Lower lobe of right lung (tissue), 2 donors: Measurements from ENCODE around the gene RNF26. TPM values are rescaled to one million over a fixed set of nuclear protein-coding genes. Genes with fewer than 3 reads are reported as not detected.

ENCODE experiments used
- ATAC-seq, 2 donors: fragments of 200-7000 bp; cut with Tn5 transposase; one replicate each; pipeline ENCODE4 v1.9.1; 2020 to 2022; ENCODE audit warnings: mild to moderate bottlenecking in 2 of 2, moderate library complexity in 2 of 2
- DNase-seq: peaks from one replicate; pipeline ENCODE4 v3.0.0-alpha.2; 2020
- H3K27ac ChIP-seq: fragments of 200-600 bp; one replicate; pipeline ENCODE4 v1.8.0; 2022
- H3K27me3 ChIP-seq: fragments of 200-600 bp; one replicate; pipeline ENCODE4 v1.8.0; 2022; ENCODE audit warnings: low read depth
- H3K36me3 ChIP-seq: fragments of 200-600 bp; one replicate; pipeline ENCODE4 v1.8.0; 2022; ENCODE audit warnings: mild to moderate bottlenecking
- H3K4me1 ChIP-seq: fragments of 200-600 bp; one replicate; pipeline ENCODE4 v1.8.0; 2022
- H3K4me3 ChIP-seq: fragments of 200-600 bp; one replicate; pipeline ENCODE4 v1.8.0; 2022; ENCODE audit warnings: mild to moderate bottlenecking
- H3K9me3 ChIP-seq: fragments of 200-600 bp; one replicate; pipeline ENCODE4 v1.8.0; 2022
- intact Hi-C: fragments of 100-400 bp; cut with DNase I; formaldehyde crosslinking; loops from one replicate; pipeline ENCODE4 v1.11.0; 2022
- total RNA-seq: library from RNA; stranded (reverse); fragmentation: NEBNext Ultra II Directional; extraction: Animal tissue kit (Norgen Biotek cat#: 25700); gene quantifications from one replicate; pipeline ENCODE4 v1.2.1, GENCODE V29; 2021
- TF ChIP-seq, protein P1 (sequence below): fragments of 200-600 bp; IDR thresholded peaks from one replicate; pipeline ENCODE4 v1.8.0; 2022; ENCODE audit warnings: antibody characterized with exemption, mild to moderate bottlenecking
- donor health status: DM: no; HTN: yes; CAD: no; lungs with severe emphysema.

RNF26 gene
- total RNA-seq, 1 donor from 2014 or later = 19.3 TPM

DNA sequence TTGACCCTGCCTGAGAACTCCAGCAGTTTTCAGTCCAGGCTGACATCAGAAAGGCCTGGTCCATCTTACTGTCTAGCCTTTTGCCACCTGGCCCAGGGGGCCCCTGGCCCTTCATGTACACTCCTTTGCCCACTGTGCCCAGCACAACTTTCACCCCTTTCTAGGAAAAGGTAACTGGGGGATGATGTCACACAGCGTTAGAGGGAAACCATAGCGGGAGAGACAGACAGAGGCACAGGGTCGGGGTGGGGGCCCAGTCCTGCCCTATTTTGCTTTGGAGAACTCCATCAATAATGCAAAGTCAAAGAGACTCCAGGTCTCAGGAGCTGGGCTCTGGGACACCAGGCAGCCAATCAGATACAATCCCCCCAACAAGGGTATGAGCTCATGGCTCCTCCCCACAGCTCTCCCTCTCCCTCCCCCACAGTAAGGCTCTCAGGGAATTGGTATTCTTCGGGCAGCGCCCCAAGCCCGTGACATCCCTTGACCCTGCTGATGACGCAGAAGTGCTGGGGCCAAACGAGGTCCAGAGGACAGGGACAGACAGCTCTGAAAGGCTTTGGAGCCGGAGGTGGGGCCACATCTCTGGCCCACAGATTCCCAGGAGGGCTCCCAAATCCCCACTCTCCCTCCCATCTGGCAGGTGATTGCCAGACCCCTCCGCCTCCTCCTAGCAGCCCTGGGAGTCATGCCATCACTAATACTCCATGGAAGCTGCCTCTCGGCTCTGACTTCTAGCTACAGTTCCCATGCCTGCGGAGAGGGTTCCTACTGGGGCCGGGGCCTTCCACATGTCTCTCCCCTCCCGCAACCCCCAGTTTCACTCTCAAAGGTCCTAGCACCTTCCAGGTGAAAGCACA lies 41.2 kb downstream of the RNF26 start:
- Histone ChIP-seq H3K27ac (peak overlapping the region; percentile 31), H3K4me3 (no peak overlapping the region), H3K36me3 (no peaks in the 10 kb centered on the region), H3K4me1 (peaks cover 37% of the 10 kb centered on the region), H3K27me3 (no peaks in the 10 kb centered on the region), H3K9me3 (no peaks in the 10 kb centered on the region)
- intact Hi-C loops = no loop called here
- DNase-seq = no peak
- peak; percentile 43 to 47 for ATAC-seq
- TF ChIP-seq, protein P1, sequence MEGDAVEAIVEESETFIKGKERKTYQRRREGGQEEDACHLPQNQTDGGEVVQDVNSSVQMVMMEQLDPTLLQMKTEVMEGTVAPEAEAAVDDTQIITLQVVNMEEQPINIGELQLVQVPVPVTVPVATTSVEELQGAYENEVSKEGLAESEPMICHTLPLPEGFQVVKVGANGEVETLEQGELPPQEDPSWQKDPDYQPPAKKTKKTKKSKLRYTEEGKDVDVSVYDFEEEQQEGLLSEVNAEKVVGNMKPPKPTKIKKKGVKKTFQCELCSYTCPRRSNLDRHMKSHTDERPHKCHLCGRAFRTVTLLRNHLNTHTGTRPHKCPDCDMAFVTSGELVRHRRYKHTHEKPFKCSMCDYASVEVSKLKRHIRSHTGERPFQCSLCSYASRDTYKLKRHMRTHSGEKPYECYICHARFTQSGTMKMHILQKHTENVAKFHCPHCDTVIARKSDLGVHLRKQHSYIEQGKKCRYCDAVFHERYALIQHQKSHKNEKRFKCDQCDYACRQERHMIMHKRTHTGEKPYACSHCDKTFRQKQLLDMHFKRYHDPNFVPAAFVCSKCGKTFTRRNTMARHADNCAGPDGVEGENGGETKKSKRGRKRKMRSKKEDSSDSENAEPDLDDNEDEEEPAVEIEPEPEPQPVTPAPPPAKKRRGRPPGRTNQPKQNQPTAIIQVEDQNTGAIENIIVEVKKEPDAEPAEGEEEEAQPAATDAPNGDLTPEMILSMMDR = no peak

- Histone ChIP-seq H3K36me3 (no peaks in the 10 kb centered on the region), H3K4me3 (no peak overlapping the region), H3K27me3 (no peaks in the 10 kb centered on the region), H3K9me3 (no peaks in the 10 kb centered on the region), H3K4me1 (peaks cover 39% of the 10 kb centered on the region), H3K27ac (peak overlapping the region; percentile 22)
- intact Hi-C loops = no loop called here
- ATAC-seq (peak; percentile 48 to 59), DNase-seq (peak; percentile 77)
- TF ChIP-seq, protein P1 = no peak
Measured at GRCh38 chr11:119376197-119376847, 42.0 kb downstream of the RNF26 start.

GRCh38 chr11:119377112-119377901 lies 43.0 kb downstream of the RNF26 start:
- Histone ChIP-seq H3K4me1 (peaks cover 46% of the 10 kb centered on the region), H3K27ac (no peak overlapping the region), H3K4me3 (no peak overlapping the region), H3K27me3 (no peaks in the 10 kb centered on the region), H3K36me3 (no peaks in the 10 kb centered on the region), H3K9me3 (no peaks in the 10 kb centered on the region)
- intact Hi-C loops = no loop called here
- no peak for ATAC-seq
- TF ChIP-seq, protein P1 = no peak
- DNase-seq = no peak

GRCh38 chr11:119377961-119378667 lies 43.8 kb downstream of the RNF26 start:
- no peaks in the 10 kb centered on the region for H3K36me3 ChIP-seq
- no peak for DNase-seq
- no peaks in the 10 kb centered on the region for H3K9me3 ChIP-seq
- H3K4me3 ChIP-seq = no peak overlapping the region
- no peak for ATAC-seq
- H3K4me1 ChIP-seq = peaks cover 47% of the 10 kb centered on the region
- H3K27ac ChIP-seq = no peak overlapping the region
- no peaks in the 10 kb centered on the region for H3K27me3 ChIP-seq
- intact Hi-C loops = no loop called here
- TF ChIP-seq, protein P1 = no peak
